Endothelial cell of umbilical vein (primary cell): ENCODE data around the gene KRT15. TPM values are rescaled to one million over a fixed set of nuclear protein-coding genes. Genes with fewer than 3 reads are reported as not detected.

Experiments
- BruUV-seq: library from RNA; stranded (reverse); fragments of 400-500 nt; replicated peaks from 2 replicates; lab custom pipeline; 2021; lab: Mats Ljungman, UMichigan
- CTCF ChIA-PET: fragments of 300-600, 350-600 bp; sonication (Branson Sonifier 250); formaldehyde crosslinking; loops from one replicate; lab custom pipeline; 2021; ENCODE audit warnings: antibody characterized with exemption, inconsistent platforms; lab: Charles Lee
- POLR2A ChIA-PET: fragments of 300-600, 350-600 bp; sonication (Branson Sonifier 250); formaldehyde crosslinking; loops from one replicate; lab custom pipeline; 2021; ENCODE audit warnings: antibody characterized with exemption, inconsistent platforms; lab: Charles Lee
- DNase-seq: peaks from one replicate; pipeline ENCODE4 v3.0.0-alpha.2; 2011; ENCODE audit warnings: low read depth, low spot score
- FAIRE-seq: peaks from 2 replicates; lab custom pipeline; 2011; peaks lifted over from hg19 to GRCh38; lab: Jason Lieb, UNC
- H2AFZ ChIP-seq: 2 replicates; pipeline ENCODE4 v1.6.0; 2012; ENCODE audit warnings: low read depth, low read length, control low read depth, inconsistent platforms
- H3K27ac ChIP-seq: 2 replicates; pipeline ENCODE4 v1.5.1; 2011; ENCODE audit warnings: low read depth, mild to moderate bottlenecking, control low read depth, low read length, moderate library complexity; ENCODE audit not compliant: insufficient read depth
- H3K27me3 ChIP-seq, 2 experiments: 2 replicates each; pipeline versions ENCODE4 v1.6.0 to v1.6.1; 2011; ENCODE audit warnings: low read length in 2 of 2, mixed read lengths in 1 of 2; ENCODE audit not compliant: control insufficient read depth in 2 of 2, insufficient read depth in 2 of 2
- H3K36me3 ChIP-seq, 2 experiments: 2 replicates in 1 of 2; 3 replicates in 1 of 2; pipeline ENCODE4 v1.5.1; 2011; ENCODE audit warnings: low read length in 2 of 2, mild to moderate bottlenecking in 1 of 2, moderate library complexity in 1 of 2; ENCODE audit not compliant: control insufficient read depth in 2 of 2, insufficient read depth in 2 of 2; ENCODE audit errors: extremely low read depth in 1 of 2
- H3K4me1 ChIP-seq: 3 replicates; pipeline ENCODE4 v1.5.1; 2011; ENCODE audit warnings: mild to moderate bottlenecking, low read length; ENCODE audit not compliant: control insufficient read depth, insufficient read depth; ENCODE audit errors: extremely low read depth
- H3K4me2 ChIP-seq: 2 replicates; pipeline ENCODE4 v1.6.1; 2011; ENCODE audit warnings: low read length, control low read depth, mixed read lengths; ENCODE audit not compliant: insufficient read depth
- H3K4me3 ChIP-seq, 3 experiments: fragments of 200-600 bp in 1 of 3; sonication (generic), shearing (Covaris generic) in 1 of 3; replicated peaks in 1 of 3; 2 replicates each; pipeline ENCODE4 v1.5.1; 2011 to 2016; ENCODE audit warnings: control low read depth in 3 of 3, low read length in 3 of 3, mild to moderate bottlenecking in 2 of 3, inconsistent platforms in 1 of 3, low read depth in 1 of 3, moderate library complexity in 1 of 3; ENCODE audit not compliant: insufficient read depth in 1 of 3
- H3K79me2 ChIP-seq: 2 replicates; pipeline ENCODE4 v1.6.0; 2012; ENCODE audit warnings: low read length, inconsistent platforms; ENCODE audit not compliant: control insufficient read depth, insufficient read depth
- H3K9ac ChIP-seq: replicated peaks from 2 replicates; pipeline ENCODE3; 2011; ENCODE audit warnings: low read length, control low read depth; ENCODE audit not compliant: insufficient read depth; ENCODE audit errors: extremely low read depth
- H3K9me1 ChIP-seq: replicated peaks from 3 replicates; pipeline ENCODE4 v1.6.0; 2011; ENCODE audit warnings: mild to moderate bottlenecking, low read length; ENCODE audit not compliant: control insufficient read depth, insufficient read depth; ENCODE audit errors: extremely low read depth
- H3K9me3 ChIP-seq: replicated peaks from 2 replicates; pipeline ENCODE4 v1.5.1; 2012; ENCODE audit warnings: low read length, inconsistent platforms; ENCODE audit not compliant: control insufficient read depth, insufficient read depth
- H4K20me1 ChIP-seq: replicated peaks from 2 replicates; pipeline ENCODE3; 2011; ENCODE audit warnings: mild to moderate bottlenecking, low read length; ENCODE audit not compliant: control insufficient read depth, insufficient read depth; ENCODE audit errors: extremely low read depth
- CTCF ChIP-seq, 2 donors: IDR thresholded peaks; 1 replicate in 1 of 2; 2 replicates in 1 of 2; pipeline ENCODE4 v1.5.1; 2011; ENCODE audit warnings: low read length in 2 of 2, mild to moderate bottlenecking in 2 of 2, moderate library complexity in 2 of 2, control low read depth in 1 of 2, inconsistent platforms in 1 of 2, low read depth in 1 of 2; ENCODE audit not compliant: insufficient read depth in 1 of 2; ENCODE audit errors: extremely low read depth in 1 of 2
- EZH2 ChIP-seq: IDR thresholded peaks from 2 replicates; pipeline ENCODE4 v1.6.1; 2012; ENCODE audit warnings: borderline replicate concordance, low read depth, mild to moderate bottlenecking, moderate library complexity, low read length, inconsistent platforms; ENCODE audit not compliant: severe bottlenecking
- FOS ChIP-seq: IDR thresholded peaks from 2 replicates; pipeline ENCODE4 v1.6.1; 2011; ENCODE audit warnings: mild to moderate bottlenecking, low read length, moderate library complexity, borderline replicate concordance; ENCODE audit not compliant: insufficient read depth
- GATA2 ChIP-seq: IDR thresholded peaks from 2 replicates; pipeline ENCODE4 v1.7.0; 2011; ENCODE audit warnings: low read depth, mild to moderate bottlenecking, moderate library complexity, mixed read lengths, low read length; ENCODE audit not compliant: insufficient read length, insufficient read depth
- JUN ChIP-seq: IDR thresholded peaks from 2 replicates; pipeline ENCODE4 v1.6.1; 2011; ENCODE audit warnings: borderline replicate concordance, low read depth; ENCODE audit not compliant: insufficient read length, insufficient read depth
- MAX ChIP-seq: IDR thresholded peaks from 2 replicates; pipeline ENCODE4 v1.6.1; 2011; ENCODE audit not compliant: insufficient read depth, insufficient read length
- MYC ChIP-seq: IDR thresholded peaks from one replicate; pipeline ENCODE4 v1.6.1; 2011; ENCODE audit warnings: mild to moderate bottlenecking, low read depth, low read length
- POLR2A ChIP-seq: IDR thresholded peaks from 2 replicates; pipeline ENCODE4 v1.6.1; 2012; ENCODE audit warnings: low read depth, mild to moderate bottlenecking, control low read depth, low read length
- POLR2AphosphoS5 ChIP-seq: IDR thresholded peaks from 2 replicates; pipeline ENCODE4 v1.6.1; 2012; ENCODE audit warnings: low read depth, mild to moderate bottlenecking, control low read depth, low read length, moderate library complexity; ENCODE audit not compliant: insufficient read depth
- dilution Hi-C: fragments of 300-500 bp; cut with MboI; formaldehyde crosslinking; loops from one replicate; pipeline ENCODE4 v1.15.0; 2019; ENCODE audit warnings: low sequenced_read_pairs; ENCODE audit not compliant: extremely low pct_ligation_motif_present
- intact Hi-C: fragments of 100-400 bp; cut with micrococcal nuclease; formaldehyde crosslinking; loops from one replicate; pipeline ENCODE4 v1.10.0; 2022
- polyA plus RNA-seq, 4 experiments: library from polyadenylated mRNA; depleted of rRNA in 3 of 4; stranded (reverse) in 3 of 4; unstranded in 1 of 4; fragments of >200 nt; gene quantifications; 2 replicates each; pipeline versions ENCODE4 v1.2.1 to v1.2.3, GENCODE V29; 2011 to 2012; ENCODE audit warnings: missing spikeins in 1 of 4
- total RNA-seq: library from RNA; stranded (reverse); gene quantifications from 2 replicates; pipeline ENCODE4 v1.2.3, GENCODE V29; 2021

Gene KRT15
- total and polyA plus RNA-seq, 2 donors (not counting 3 experiments of a cell fraction or from before 2014, with no cell fraction given): 0.68 to 2.8 TPM

- intact Hi-C loops: no loop called here
- Histone ChIP-seq H3K27ac (no peak overlapping the region), H3K9me1 (no peaks in the 10 kb centered on the region), H3K79me2 (no peaks in the 10 kb centered on the region), H3K4me3 (no peak overlapping the region), H3K36me3 (no peaks in the 10 kb centered on the region), H3K9me3 (no peaks in the 10 kb centered on the region), H3K4me2 (no peak overlapping the region), H2AFZ (no peak overlapping the region), H4K20me1 (no peaks in the 10 kb centered on the region), H3K27me3 (peaks cover under 1% of the 10 kb centered on the region in 2 experiments), H3K9ac (no peak overlapping the region), H3K4me1 (peaks cover 20% of the 10 kb centered on the region)
- dilution Hi-C loops: no loop called here
- no TSS peak for BruUV-seq
- DNase-seq: no peak
- TF ChIP-seq EZH2 (no peak), JUN (no peak), MYC (no peak), FOS (no peak), GATA2 (no peak), POLR2A (no peak), MAX (no peak), POLR2AphosphoS5 (no peak)
- CTCF ChIA-PET: interaction anchor here (0.7 to 9.2 kb wide), 5 partner anchors 12 to 110 kb away, joined by 3 to 369 read pairs (median 319); partner anchors contain the start of genes KRT35 and KRT36
- POLR2A ChIA-PET: no interaction called here
- FAIRE-seq: no peak
Measured at GRCh38 chr17:41553176-41553575, 34.5 kb upstream of the KRT15 start.

GRCh38 chr17:41552455-41552854 is 33.8 kb upstream of the KRT15 start:
- Histone ChIP-seq H4K20me1 (no peaks in the 10 kb centered on the region), H2AFZ (no peak overlapping the region), H3K9me3 (no peaks in the 10 kb centered on the region), H3K36me3 (no peaks in the 10 kb centered on the region), H3K4me3 (no peak overlapping the region), H3K27ac (no peak overlapping the region), H3K9me1 (no peaks in the 10 kb centered on the region), H3K4me2 (no peak overlapping the region), H3K79me2 (no peaks in the 10 kb centered on the region), H3K9ac (no peak overlapping the region), H3K27me3 (no peaks in the 10 kb centered on the region), H3K4me1 (peaks cover 27% of the 10 kb centered on the region)
- FAIRE-seq (no peak), DNase-seq (no peak)
- TF ChIP-seq FOS (no peak), MYC (no peak), JUN (no peak), GATA2 (no peak), POLR2AphosphoS5 (no peak), MAX (no peak), POLR2A (no peak), EZH2 (no peak), CTCF (IDR thresholded peaks at IDR 0.05; ENCODE audit: extremely low read depth in 1 of 2, insufficient read depth in 1 of 2, low read depth in 1 of 2, low read length in 2 of 2) (no peak)
- intact Hi-C loops: no loop called here
- no TSS peak for BruUV-seq
- CTCF ChIA-PET: interaction anchor here (0.6 to 9.2 kb wide), 5 partner anchors 9 to 110 kb away, joined by 3 to 369 read pairs (median 319); partner anchors contain the start of genes KRT19, KRT35 and KRT36
- POLR2A ChIA-PET: no interaction called here
- dilution Hi-C loops: no loop called here
